ENCODE data around the gene RPL29. TPM values are rescaled to one million over a fixed set of nuclear protein-coding genes. Genes with fewer than 3 reads are reported as not detected.

RPL29 gene
- total and polyA plus RNA-seq, 4 donors: 425 to 1,251 (median 1,217) TPM

DNA sequence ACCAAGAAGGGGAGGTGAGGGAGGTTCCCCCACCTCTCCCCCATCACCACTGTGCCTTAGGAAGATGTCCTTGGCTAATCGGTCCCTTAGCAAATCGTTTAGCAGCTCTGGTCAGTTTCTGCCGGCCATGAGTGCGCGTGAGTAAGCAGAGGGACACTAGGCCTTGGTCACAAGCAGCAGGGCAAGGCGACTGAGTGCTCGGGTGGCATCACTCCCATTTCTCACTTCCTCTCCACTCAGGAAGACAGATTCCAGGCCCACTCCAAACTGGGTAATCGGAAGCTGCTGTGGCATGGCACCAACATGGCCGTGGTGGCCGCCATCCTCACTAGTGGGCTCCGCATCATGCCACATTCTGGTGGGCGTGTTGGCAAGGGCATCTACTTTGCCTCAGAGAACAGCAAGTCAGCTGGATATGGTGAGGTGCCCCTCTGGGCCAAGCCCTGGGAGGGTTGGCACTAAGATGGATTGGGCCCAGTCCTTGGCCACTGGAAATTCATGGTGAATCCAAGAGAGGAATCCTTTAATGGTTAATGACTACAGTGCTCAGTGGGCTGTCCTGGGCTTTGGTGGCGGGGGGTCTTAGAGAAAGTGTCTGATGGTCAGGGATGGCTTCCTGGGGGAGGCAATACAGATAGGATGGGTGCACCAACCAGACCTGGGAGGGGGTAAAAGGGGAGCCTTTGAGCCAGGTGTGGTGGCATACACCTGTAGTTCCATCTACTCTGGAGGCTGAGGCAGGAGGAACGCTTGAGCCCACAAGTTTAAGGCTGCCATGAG is 49.6 kb downstream of the RPL29 start:
- WGBS (ENCODE audit: insufficient coverage): 94% methylated on average over 14 of the region's 14 CpGs
- DNase-seq (ENCODE audit: low read depth in 4 of 6, low spot score in 6 of 6): no peak
- Histone ChIP-seq H3K27ac (ENCODE audit: low read depth, low read length) (no peak overlapping the region), H3K36me3 (ENCODE audit: control insufficient read depth, insufficient read depth, low read length) (peaks cover 44% of the 10 kb centered on the region), H3K27me3 (ENCODE audit: control insufficient read depth, insufficient read depth, low read length) (no peaks in the 10 kb centered on the region), H3K4me3 (ENCODE audit: low read depth, low read length) (no peak overlapping the region), H3K4me1 (ENCODE audit: control insufficient read depth, insufficient read depth, low read length) (peaks cover 19% of the 10 kb centered on the region), H3K9me3 (ENCODE audit: control insufficient read depth, insufficient read depth, low read length) (no peaks in the 10 kb centered on the region)

DNA sequence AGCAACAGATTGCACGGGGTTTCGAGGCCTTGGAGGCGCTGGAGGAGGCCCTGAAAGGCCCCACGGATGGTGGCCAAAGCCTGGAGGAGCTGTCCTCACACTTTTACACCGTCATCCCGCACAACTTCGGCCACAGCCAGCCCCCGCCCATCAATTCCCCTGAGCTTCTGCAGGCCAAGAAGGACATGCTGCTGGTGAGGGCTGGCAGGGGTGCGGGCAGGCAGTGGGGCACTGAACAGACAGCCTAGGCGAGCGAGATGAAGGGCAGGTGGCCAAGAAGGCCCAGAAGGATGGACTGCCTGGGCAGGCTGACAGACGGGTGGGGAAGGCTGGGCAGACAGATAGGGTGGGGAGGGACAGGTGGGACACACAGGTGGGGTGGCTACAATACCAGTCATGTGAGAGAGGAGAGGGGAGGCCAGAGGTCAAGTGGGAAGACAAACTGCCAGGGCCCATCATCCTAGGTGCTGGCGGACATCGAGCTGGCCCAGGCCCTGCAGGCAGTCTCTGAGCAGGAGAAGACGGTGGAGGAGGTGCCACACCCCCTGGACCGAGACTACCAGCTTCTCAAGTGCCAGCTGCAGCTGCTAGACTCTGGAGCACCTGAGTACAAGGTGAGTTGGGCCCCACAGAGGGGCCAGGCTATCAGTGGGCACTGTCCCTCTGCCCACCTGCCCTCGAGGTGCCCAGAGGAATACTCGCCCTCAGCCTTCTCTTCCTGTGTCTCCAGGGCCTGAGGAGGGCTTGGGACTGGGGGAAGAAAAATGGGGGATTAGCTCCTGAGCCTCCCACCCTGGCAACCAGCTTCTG is 50.5 kb downstream of the RPL29 start:
- Histone ChIP-seq H3K4me1 (ENCODE audit: control insufficient read depth, insufficient read depth, low read length) (peaks cover 27% of the 10 kb centered on the region), H3K27ac (ENCODE audit: low read depth, low read length) (no peak overlapping the region), H3K27me3 (ENCODE audit: control insufficient read depth, insufficient read depth, low read length) (no peaks in the 10 kb centered on the region), H3K36me3 (ENCODE audit: control insufficient read depth, insufficient read depth, low read length) (peaks cover 44% of the 10 kb centered on the region), H3K4me3 (ENCODE audit: low read depth, low read length) (no peak overlapping the region), H3K9me3 (ENCODE audit: control insufficient read depth, insufficient read depth, low read length) (no peaks in the 10 kb centered on the region)
- DNase-seq (ENCODE audit: low read depth in 4 of 6, low spot score in 6 of 6): no peak
- WGBS (ENCODE audit: insufficient coverage): 89% methylated on average over 15 of the region's 18 CpGs

- no peak overlapping the region for H3K27ac ChIP-seq (ENCODE audit: low read depth, low read length)
- H3K36me3 ChIP-seq (ENCODE audit: control insufficient read depth, insufficient read depth, low read length): peaks cover 44% of the 10 kb centered on the region
- no peak overlapping the region for H3K4me3 ChIP-seq (ENCODE audit: low read depth, low read length)
- no peaks in the 10 kb centered on the region for H3K27me3 ChIP-seq (ENCODE audit: control insufficient read depth, insufficient read depth, low read length)
- no peaks in the 10 kb centered on the region for H3K9me3 ChIP-seq (ENCODE audit: control insufficient read depth, insufficient read depth, low read length)
- no peak for DNase-seq (ENCODE audit: low read depth in 4 of 6, low spot score in 6 of 6)
- H3K4me1 ChIP-seq (ENCODE audit: control insufficient read depth, insufficient read depth, low read length): peaks cover 30% of the 10 kb centered on the region
- WGBS (ENCODE audit: insufficient coverage): 94% methylated on average over 11 of the region's 11 CpGs
These were observed 51.2 kb downstream of the RPL29 start for GRCh38 chr3:51944451-51945021.

Small RNAs within 50 kb of the gene (small RNA-seq; reads per million reads assigned to genes)
- gene AC115284.1 (ENCODE audit: low replicate concordance): not detected

Other genes with a start within 250 kb of the RPL29 start
- not detected for gene IQCF6, start 216.7 kb downstream of the RPL29 start, total RNA-seq
- gene IQCF6, start 216.7 kb downstream of the RPL29 start, polyA plus RNA-seq (ENCODE audit: insufficient read length in 2 of 2): not detected
- gene IQCF2, start 134.3 kb downstream of the RPL29 start, total RNA-seq: not detected
- not detected for gene IQCF2, start 134.3 kb downstream of the RPL29 start, polyA plus RNA-seq (ENCODE audit: insufficient read length in 2 of 2)
- gene IQCF5, start 120.3 kb downstream of the RPL29 start, total RNA-seq: not detected
- not detected for gene IQCF5, start 120.3 kb downstream of the RPL29 start, polyA plus RNA-seq (ENCODE audit: insufficient read length in 2 of 2)
- gene IQCF1, start 92.5 kb downstream of the RPL29 start, total RNA-seq: not detected
- gene IQCF1, start 92.5 kb downstream of the RPL29 start, polyA plus RNA-seq (ENCODE audit: insufficient read length in 2 of 2): under 1 TPM in 1 of 2 donors, not detected in 1; 0.39 TPM
- gene RRP9, start 54.0 kb downstream of the RPL29 start, total RNA-seq: 10 to 100 TPM; 10.2 to 16.8 TPM
- 10 to 100 TPM; 18.6 to 22.7 TPM for gene RRP9, start 54.0 kb downstream of the RPL29 start, polyA plus RNA-seq (ENCODE audit: insufficient read length in 2 of 2)
- gene PARP3, start 53.5 kb downstream of the RPL29 start, total RNA-seq: 10 to 100 TPM in 1 of 2 donors, 1 to 10 TPM in 1; 5.9 to 13.2 TPM
- 10 to 100 TPM; 11.6 to 14.7 TPM for gene PARP3, start 53.5 kb downstream of the RPL29 start, polyA plus RNA-seq (ENCODE audit: insufficient read length in 2 of 2)
- 1 to 10 TPM; 1.2 to 4.6 TPM for gene GPR62, start 40.5 kb downstream of the RPL29 start, total RNA-seq
- gene GPR62, start 40.5 kb downstream of the RPL29 start, polyA plus RNA-seq (ENCODE audit: insufficient read length in 2 of 2): 1 to 10 TPM; 2.5 to 2.9 TPM
- 10 to 100 TPM; 53.5 to 98.8 TPM for gene PCBP4, start 28.4 kb downstream of the RPL29 start, total RNA-seq
- gene PCBP4, start 28.4 kb downstream of the RPL29 start, polyA plus RNA-seq (ENCODE audit: insufficient read length in 2 of 2): 100 to 1,000 TPM; 218 to 271 TPM
- gene ABHD14B, start 21.8 kb downstream of the RPL29 start, total RNA-seq: 10 to 100 TPM in 1 of 2 donors, 1 to 10 TPM in 1; 5.9 to 24.0 TPM
- gene ABHD14B, start 21.8 kb downstream of the RPL29 start, polyA plus RNA-seq (ENCODE audit: insufficient read length in 2 of 2): 10 to 100 TPM; 13.5 to 21.3 TPM
- gene ABHD14A, start 20.8 kb downstream of the RPL29 start, total RNA-seq: 10 to 100 TPM; 20.5 to 55.1 TPM
- gene ABHD14A, start 20.8 kb downstream of the RPL29 start, polyA plus RNA-seq (ENCODE audit: insufficient read length in 2 of 2): 10 to 100 TPM; 61.1 to 66.6 TPM
- 10 to 100 TPM in 1 of 2 donors, 1 to 10 TPM in 1; 3.8 to 29.8 TPM for gene ACY1, start 12.4 kb downstream of the RPL29 start, total RNA-seq
- gene ACY1, start 12.4 kb downstream of the RPL29 start, polyA plus RNA-seq (ENCODE audit: insufficient read length in 2 of 2): 10 to 100 TPM; 22.2 to 26.6 TPM
- 10 to 100 TPM in 1 of 2 donors, 1 to 10 TPM in 1; 9.2 to 13.8 TPM for gene DUSP7, start 60.7 kb upstream of the RPL29 start, total RNA-seq
- gene DUSP7, start 60.7 kb upstream of the RPL29 start, polyA plus RNA-seq (ENCODE audit: insufficient read length in 2 of 2): 10 to 100 TPM; 28.4 to 29.6 TPM
- 1 to 10 TPM; 3.9 to 5.0 TPM for gene POC1A, start 158.5 kb upstream of the RPL29 start, total RNA-seq
- 1 to 10 TPM; 7.5 to 8.5 TPM for gene POC1A, start 158.5 kb upstream of the RPL29 start, polyA plus RNA-seq (ENCODE audit: insufficient read length in 2 of 2)
- 10 to 100 TPM; 39.6 to 48.9 TPM for gene ALAS1, start 202.3 kb upstream of the RPL29 start, total RNA-seq
- 10 to 100 TPM; 56.4 to 57.5 TPM for gene ALAS1, start 202.3 kb upstream of the RPL29 start, polyA plus RNA-seq (ENCODE audit: insufficient read length in 2 of 2)
- under 1 TPM in 1 of 2 donors, not detected in 1; 0.11 TPM for gene TLR9, start 229.8 kb upstream of the RPL29 start, total RNA-seq
- gene TLR9, start 229.8 kb upstream of the RPL29 start, polyA plus RNA-seq (ENCODE audit: insufficient read length in 2 of 2): under 1 TPM in 1 of 2 donors, not detected in 1; 0.41 TPM
- gene TWF2, start 243.3 kb upstream of the RPL29 start, total RNA-seq: 10 to 100 TPM; 20.8 to 26.4 TPM
- gene TWF2, start 243.3 kb upstream of the RPL29 start, polyA plus RNA-seq (ENCODE audit: insufficient read length in 2 of 2): 10 to 100 TPM; 35.4 to 36.3 TPM
- gene PPM1M, start 249.9 kb upstream of the RPL29 start, total RNA-seq: 10 to 100 TPM in 1 of 2 donors, 1 to 10 TPM in 1; 7.9 to 21.0 TPM
- 10 to 100 TPM; 18.2 to 21.7 TPM for gene PPM1M, start 249.9 kb upstream of the RPL29 start, polyA plus RNA-seq (ENCODE audit: insufficient read length in 2 of 2)